ENCODE data around the gene CARMIL1. TPM values are rescaled to one million over a fixed set of nuclear protein-coding genes. Genes with fewer than 3 reads are reported as not detected.

The CARMIL1 gene
- total RNA-seq, 1 donor from 2014 or later = 19.6 TPM

GRCh38 chr6:25267662-25268061 is 11.5 kb upstream of the CARMIL1 start:
- no peak overlapping the region for H3K27ac ChIP-seq
- no peaks in the 10 kb centered on the region for H3K4me1 ChIP-seq
- TF ChIP-seq POLR2A (IDR thresholded peaks at IDR 0.05) (no peak), CTCF (IDR thresholded peaks at IDR 0.05) (no peak), POLR2AphosphoS5 (IDR thresholded peaks at IDR 0.05; ENCODE audit: insufficient read depth in 1 of 2, low read depth in 1 of 2) (no peak)
- intact Hi-C loops (cut with DNase I) = no loop called here
- H3K27me3 ChIP-seq = no peaks in the 10 kb centered on the region
- H3K36me3 ChIP-seq = no peaks in the 10 kb centered on the region
- no peak overlapping the region for H3K4me3 ChIP-seq
- H3K9me3 ChIP-seq = no peaks in the 10 kb centered on the region
- DNase-seq (ENCODE audit: extremely low spot score in 2 of 2) = no peak

GRCh38 chr6:25270559-25270958 is 8.6 kb upstream of the CARMIL1 start:
- intact Hi-C loops (cut with DNase I) = no loop called here
- Histone ChIP-seq H3K36me3 (no peaks in the 10 kb centered on the region), H3K27ac (no peak overlapping the region), H3K27me3 (no peaks in the 10 kb centered on the region), H3K4me3 (no peak overlapping the region), H3K9me3 (no peaks in the 10 kb centered on the region), H3K4me1 (no peaks in the 10 kb centered on the region)
- no peak for DNase-seq (ENCODE audit: extremely low spot score in 2 of 2)
- TF ChIP-seq CTCF (IDR thresholded peaks at IDR 0.05) = no peak
- TF ChIP-seq POLR2A (IDR thresholded peaks at IDR 0.05) = no peak
- TF ChIP-seq POLR2AphosphoS5 (IDR thresholded peaks at IDR 0.05; ENCODE audit: insufficient read depth in 1 of 2, low read depth in 1 of 2) = no peak

DNA sequence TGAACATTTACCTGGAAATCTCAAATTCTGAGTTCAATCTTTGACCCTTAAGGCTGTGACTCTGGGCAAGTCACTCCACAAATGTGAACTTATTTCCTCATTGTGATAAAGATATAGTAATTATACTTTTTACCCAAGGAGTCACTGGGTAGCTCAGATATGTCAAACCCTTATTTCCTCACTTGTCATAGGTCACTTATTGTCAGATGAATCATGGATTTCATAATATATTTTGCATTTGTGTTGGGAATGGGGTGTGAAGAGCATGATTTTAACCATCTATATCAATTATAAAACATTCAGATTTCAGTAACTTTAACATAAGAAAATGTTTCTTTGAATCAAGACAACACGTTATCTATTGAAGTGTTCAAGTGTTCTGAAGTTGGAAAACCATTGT is 3.7 kb upstream of the CARMIL1 start:
- Histone ChIP-seq H3K27ac (no peak overlapping the region), H3K4me1 (peaks cover 13% of the 10 kb centered on the region), H3K36me3 (no peaks in the 10 kb centered on the region), H3K4me3 (no peak overlapping the region), H3K9me3 (no peaks in the 10 kb centered on the region), H3K27me3 (no peaks in the 10 kb centered on the region)
- TF ChIP-seq POLR2AphosphoS5 (IDR thresholded peaks at IDR 0.05; ENCODE audit: insufficient read depth in 1 of 2, low read depth in 1 of 2) (no peak), CTCF (IDR thresholded peaks at IDR 0.05) (no peak)
- intact Hi-C loops (cut with DNase I) = no loop called here
- no peak for DNase-seq (ENCODE audit: extremely low spot score in 2 of 2)

- DNase-seq (ENCODE audit: extremely low spot score in 2 of 2) = no peak
- TF ChIP-seq POLR2AphosphoS5 (IDR thresholded peaks at IDR 0.05; ENCODE audit: insufficient read depth in 1 of 2, low read depth in 1 of 2) = no peak
- TF ChIP-seq POLR2A (IDR thresholded peaks at IDR 0.05) = no peak
- TF ChIP-seq CTCF (IDR thresholded peaks at IDR 0.05) = no peak
- intact Hi-C loops (cut with DNase I) = no loop called here
- Histone ChIP-seq H3K27me3 (no peaks in the 10 kb centered on the region), H3K4me1 (peaks cover 17% of the 10 kb centered on the region), H3K4me3 (no peak overlapping the region), H3K36me3 (no peaks in the 10 kb centered on the region), H3K9me3 (no peaks in the 10 kb centered on the region), H3K27ac (no peak overlapping the region)
These were observed 1.8 kb upstream of the CARMIL1 start for GRCh38 chr6:25277386-25277785.

- no peak for DNase-seq (ENCODE audit: extremely low spot score in 2 of 2)
- Histone ChIP-seq H3K36me3 (no peaks in the 10 kb centered on the region), H3K4me1 (peaks cover 17% of the 10 kb centered on the region), H3K9me3 (no peaks in the 10 kb centered on the region), H3K27ac (no peak overlapping the region), H3K27me3 (no peaks in the 10 kb centered on the region), H3K4me3 (peak overlapping the region in 1 of 2 donors; percentile 73)
- intact Hi-C loops (cut with DNase I) = loop anchor here (2.0 kb wide), 1 partner anchor 213 kb away; no protein-coding TSS in a partner anchor
- TF ChIP-seq POLR2AphosphoS5 (IDR thresholded peaks at IDR 0.05; ENCODE audit: insufficient read depth in 1 of 2, low read depth in 1 of 2) = no peak
- no peak for TF ChIP-seq POLR2A (IDR thresholded peaks at IDR 0.05)
- TF ChIP-seq CTCF (IDR thresholded peaks at IDR 0.05) = no peak
These were observed 1.3 kb upstream of the CARMIL1 start for GRCh38 chr6:25277857-25278256.
